Measurements from ENCODE around the gene OTX2. TPM values are rescaled to one million over a fixed set of nuclear protein-coding genes. Genes with fewer than 3 reads are reported as not detected.

The OTX2 gene
- total RNA-seq, 1 donor from 2014 or later: 0.22 TPM

DNA sequence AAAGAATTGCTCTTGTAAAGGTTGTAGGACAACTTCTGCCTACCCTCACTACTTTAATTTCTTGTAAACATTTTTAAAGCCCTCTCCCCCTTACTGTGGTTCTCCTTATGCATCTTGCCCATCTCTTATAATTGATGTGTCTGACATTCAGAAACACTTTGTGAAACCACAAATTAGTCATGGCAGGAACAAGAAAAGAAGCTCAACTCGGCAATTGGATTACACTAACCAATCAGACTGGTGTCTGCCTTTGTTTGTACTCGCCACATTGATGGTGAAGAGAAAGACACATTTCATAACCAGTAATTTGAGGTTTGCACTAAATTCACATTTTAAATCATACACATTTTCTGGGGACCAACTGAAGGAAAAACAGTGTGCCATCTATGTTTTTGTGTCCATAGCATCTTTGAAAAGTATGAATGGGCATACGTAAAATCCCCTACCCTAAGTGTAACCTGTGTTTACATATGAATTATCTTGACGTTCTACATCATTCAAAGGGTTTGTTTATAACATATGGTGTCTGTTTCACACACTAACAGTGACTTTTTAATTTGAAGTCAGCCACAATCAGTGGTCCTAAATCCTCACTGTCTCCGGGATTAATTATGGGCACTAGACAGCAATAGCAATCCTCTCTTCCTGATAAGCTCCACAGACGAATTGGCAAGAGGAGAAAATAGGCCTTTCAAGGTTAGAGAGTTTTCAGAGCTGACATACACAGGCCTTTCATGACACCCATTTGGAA is 49.9 kb downstream of the OTX2 start:
- no peaks in the 10 kb centered on the region for H3K9me3 Mint-ChIP-seq
- no peak overlapping the region for H3K4me3 Mint-ChIP-seq
- H3K27me3 Mint-ChIP-seq: peaks cover 24% of the 10 kb centered on the region
- H3K27ac Mint-ChIP-seq: no peak overlapping the region
- H3K36me3 Mint-ChIP-seq: no peaks in the 10 kb centered on the region
- no peak for DNase-seq (ENCODE audit: extremely low spot score, unreplicated experiment)
- H3K4me1 Mint-ChIP-seq (ENCODE audit: unreplicated experiment): peaks cover 6% of the 10 kb centered on the region
- TF ChIP-seq, protein P1, sequence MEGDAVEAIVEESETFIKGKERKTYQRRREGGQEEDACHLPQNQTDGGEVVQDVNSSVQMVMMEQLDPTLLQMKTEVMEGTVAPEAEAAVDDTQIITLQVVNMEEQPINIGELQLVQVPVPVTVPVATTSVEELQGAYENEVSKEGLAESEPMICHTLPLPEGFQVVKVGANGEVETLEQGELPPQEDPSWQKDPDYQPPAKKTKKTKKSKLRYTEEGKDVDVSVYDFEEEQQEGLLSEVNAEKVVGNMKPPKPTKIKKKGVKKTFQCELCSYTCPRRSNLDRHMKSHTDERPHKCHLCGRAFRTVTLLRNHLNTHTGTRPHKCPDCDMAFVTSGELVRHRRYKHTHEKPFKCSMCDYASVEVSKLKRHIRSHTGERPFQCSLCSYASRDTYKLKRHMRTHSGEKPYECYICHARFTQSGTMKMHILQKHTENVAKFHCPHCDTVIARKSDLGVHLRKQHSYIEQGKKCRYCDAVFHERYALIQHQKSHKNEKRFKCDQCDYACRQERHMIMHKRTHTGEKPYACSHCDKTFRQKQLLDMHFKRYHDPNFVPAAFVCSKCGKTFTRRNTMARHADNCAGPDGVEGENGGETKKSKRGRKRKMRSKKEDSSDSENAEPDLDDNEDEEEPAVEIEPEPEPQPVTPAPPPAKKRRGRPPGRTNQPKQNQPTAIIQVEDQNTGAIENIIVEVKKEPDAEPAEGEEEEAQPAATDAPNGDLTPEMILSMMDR (conservative IDR thresholded peaks at IDR 0.05): no peak

DNA sequence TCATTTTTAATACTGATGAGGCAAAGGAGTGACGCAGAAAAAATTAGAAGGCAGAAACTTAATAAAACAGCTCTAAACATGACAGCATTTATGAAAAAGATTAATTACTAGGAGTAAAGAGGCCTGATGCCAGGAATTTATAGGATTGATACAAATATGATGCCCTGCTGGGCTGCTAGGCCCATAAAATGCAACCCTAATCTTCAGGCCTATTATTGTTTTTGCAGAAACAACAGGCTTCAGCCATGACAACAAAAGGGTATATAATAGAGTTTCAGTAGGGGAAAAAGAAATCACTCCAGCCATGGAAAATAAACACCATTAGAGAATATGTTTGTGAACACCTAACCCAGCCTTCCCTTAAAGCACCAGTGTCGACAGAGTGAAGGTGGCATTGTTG is 50.6 kb downstream of the OTX2 start:
- Mint-ChIP-seq H3K27me3 (peaks cover 17% of the 10 kb centered on the region), H3K36me3 (no peaks in the 10 kb centered on the region), H3K27ac (no peak overlapping the region), H3K4me3 (no peak overlapping the region), H3K4me1 (ENCODE audit: unreplicated experiment) (peaks cover 6% of the 10 kb centered on the region), H3K9me3 (no peaks in the 10 kb centered on the region)
- DNase-seq (ENCODE audit: extremely low spot score, unreplicated experiment): no peak
- TF ChIP-seq, protein P1 (conservative IDR thresholded peaks at IDR 0.05): no peak

DNA sequence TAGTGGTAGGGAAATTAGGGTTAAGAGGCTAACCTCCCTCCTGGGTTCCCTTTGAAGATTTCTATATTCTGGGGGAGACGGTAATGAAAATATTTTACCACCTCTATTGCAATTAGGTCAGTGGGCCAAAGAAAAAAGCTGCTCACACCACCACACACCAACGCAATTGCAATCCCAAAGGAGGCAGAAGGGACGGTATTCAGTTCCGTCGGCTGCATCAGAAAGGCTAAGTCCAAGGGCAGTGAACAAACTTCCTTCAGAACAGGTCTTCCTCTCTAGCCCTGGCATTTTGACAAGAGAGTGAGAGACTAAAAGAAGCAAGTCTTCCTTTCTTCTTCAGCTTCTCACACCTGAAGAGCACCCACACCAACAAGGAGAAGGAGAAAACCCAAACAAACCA is 51.2 kb downstream of the OTX2 start:
- Mint-ChIP-seq H3K27me3 (peaks cover 13% of the 10 kb centered on the region), H3K36me3 (no peaks in the 10 kb centered on the region), H3K9me3 (no peaks in the 10 kb centered on the region), H3K27ac (no peak overlapping the region), H3K4me3 (no peak overlapping the region), H3K4me1 (ENCODE audit: unreplicated experiment) (peaks cover 6% of the 10 kb centered on the region)
- no peak for DNase-seq (ENCODE audit: extremely low spot score, unreplicated experiment)
- TF ChIP-seq, protein P1 (conservative IDR thresholded peaks at IDR 0.05): no peak

DNA sequence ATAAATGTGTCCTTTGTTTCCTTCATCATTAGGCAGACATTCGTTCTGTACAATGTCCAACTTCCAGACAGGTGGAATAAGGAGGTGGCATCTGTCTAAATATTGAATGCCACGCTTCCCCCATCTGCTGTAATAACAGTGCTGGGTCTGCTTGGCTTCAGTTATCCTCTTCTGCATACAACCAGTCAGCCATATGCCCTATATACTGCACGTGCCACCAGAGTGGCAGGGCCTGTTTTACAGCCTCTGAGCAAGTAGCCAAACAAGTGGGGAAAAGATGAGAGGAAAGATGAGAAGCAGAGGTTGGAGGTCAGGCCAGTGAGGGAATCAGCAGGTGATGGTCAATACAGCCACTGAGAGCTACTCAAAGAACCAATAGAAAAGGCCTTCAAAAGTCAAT is 55.4 kb downstream of the OTX2 start:
- peaks cover 7% of the 10 kb centered on the region for H3K27me3 Mint-ChIP-seq

DNA sequence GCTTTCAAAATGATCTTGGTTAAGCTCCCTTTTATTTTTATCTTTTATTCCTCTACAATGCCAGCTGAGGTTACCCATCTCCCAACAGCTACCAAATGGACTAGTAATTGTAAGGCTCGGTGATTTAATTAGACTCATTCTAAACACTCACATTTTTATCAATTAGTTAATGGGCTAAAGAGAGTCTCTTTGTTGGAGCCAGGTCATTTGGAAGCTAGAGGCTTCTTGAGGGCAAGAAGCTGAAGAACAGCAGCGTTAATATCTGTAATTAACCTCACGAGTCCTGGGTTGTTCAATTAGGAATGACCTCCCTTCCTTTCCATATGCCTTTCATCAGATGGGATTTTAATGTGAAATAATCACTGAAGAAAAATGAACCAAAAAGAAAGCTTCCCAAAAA is 56.9 kb downstream of the OTX2 start:
- no peak for DNase-seq (ENCODE audit: extremely low spot score, unreplicated experiment)
- Mint-ChIP-seq H3K27ac (no peak overlapping the region), H3K36me3 (no peaks in the 10 kb centered on the region), H3K9me3 (no peaks in the 10 kb centered on the region), H3K27me3 (peaks cover 10% of the 10 kb centered on the region), H3K4me3 (no peak overlapping the region), H3K4me1 (ENCODE audit: unreplicated experiment) (no peaks in the 10 kb centered on the region)
- TF ChIP-seq, protein P1 (conservative IDR thresholded peaks at IDR 0.05): no peak

More for the DNA sequence above, 55.4 kb downstream of the OTX2 start:
- no peaks in the 10 kb centered on the region for H3K9me3 Mint-ChIP-seq
- TF ChIP-seq, protein P1 (conservative IDR thresholded peaks at IDR 0.05): no peak
- H3K36me3 Mint-ChIP-seq: no peaks in the 10 kb centered on the region
- H3K27ac Mint-ChIP-seq: no peak overlapping the region
- H3K4me1 Mint-ChIP-seq (ENCODE audit: unreplicated experiment): peaks cover 3% of the 10 kb centered on the region
- no peak for DNase-seq (ENCODE audit: extremely low spot score, unreplicated experiment)
- H3K4me3 Mint-ChIP-seq: no peak overlapping the region
